Measurements from ENCODE around the gene GRIA1.

GRIA1 gene

GRCh38 chr5:153571162-153571561 lies 80.7 kb downstream of the GRIA1 start:
- Histone ChIP-seq H3K9me3 (ENCODE audit: control insufficient read depth in 2 of 2, low read length in 2 of 2) (no peaks in the 10 kb centered on the region), H3K4me3 (ENCODE audit: low read length in 2 of 2) (no peak overlapping the region), H3K27ac (ENCODE audit: low read length) (no peak overlapping the region), H3K4me1 (ENCODE audit: control insufficient read depth, insufficient read depth, low read length) (no peaks in the 10 kb centered on the region), H3K9ac (ENCODE audit: low read length in 2 of 2) (no peak overlapping the region), H3K36me3 (ENCODE audit: control insufficient read depth in 2 of 2, insufficient read depth in 2 of 2, low read length in 2 of 2) (no peaks in the 10 kb centered on the region), H3K27me3 (ENCODE audit: control insufficient read depth in 1 of 2, insufficient read depth in 2 of 2, low read length in 2 of 2) (no peaks in the 10 kb centered on the region)

DNA sequence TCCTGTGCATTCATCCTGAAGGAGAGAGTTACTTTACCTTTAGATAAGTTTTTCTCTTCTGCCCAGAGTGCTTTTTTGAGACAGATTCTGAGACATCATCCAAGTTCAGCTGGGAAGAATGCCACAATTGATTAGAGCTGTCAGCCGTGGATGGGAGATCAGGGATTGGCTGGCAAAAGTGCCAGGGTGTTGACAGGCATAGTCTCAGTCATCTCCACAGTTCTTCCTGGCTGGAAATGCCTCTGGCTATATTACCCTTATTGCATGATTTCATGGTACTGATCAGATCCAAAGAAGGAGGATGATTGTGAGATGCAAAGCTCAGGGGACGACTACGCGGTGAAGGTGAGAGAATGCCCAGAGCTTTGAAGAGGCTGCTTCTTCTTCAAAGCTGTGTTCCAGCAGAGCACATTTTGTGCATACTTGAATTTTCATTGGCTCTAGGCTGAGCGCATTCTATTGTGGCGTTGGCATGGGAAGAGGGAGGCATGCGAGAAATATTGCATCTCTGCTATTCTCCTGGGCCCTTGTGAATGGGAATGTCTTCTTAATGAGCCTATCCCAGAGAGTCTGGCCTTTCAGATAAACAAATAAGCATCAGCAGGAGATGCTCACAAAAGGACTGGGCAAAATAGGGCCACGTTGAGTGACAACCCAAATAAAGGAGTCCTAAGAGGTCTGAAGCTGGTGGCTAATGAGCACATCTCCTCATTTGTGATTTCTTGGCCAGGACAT lies 82.1 kb downstream of the GRIA1 start:
- Histone ChIP-seq H3K27ac (ENCODE audit: low read length) (no peak overlapping the region), H3K4me3 (ENCODE audit: low read length in 2 of 2) (no peak overlapping the region), H3K9ac (ENCODE audit: low read length in 2 of 2) (no peak overlapping the region), H3K4me1 (ENCODE audit: control insufficient read depth, insufficient read depth, low read length) (no peaks in the 10 kb centered on the region), H3K27me3 (ENCODE audit: control insufficient read depth in 1 of 2, insufficient read depth in 2 of 2, low read length in 2 of 2) (no peaks in the 10 kb centered on the region), H3K9me3 (ENCODE audit: control insufficient read depth in 2 of 2, low read length in 2 of 2) (no peaks in the 10 kb centered on the region), H3K36me3 (ENCODE audit: control insufficient read depth in 2 of 2, insufficient read depth in 2 of 2, low read length in 2 of 2) (no peaks in the 10 kb centered on the region)

DNA sequence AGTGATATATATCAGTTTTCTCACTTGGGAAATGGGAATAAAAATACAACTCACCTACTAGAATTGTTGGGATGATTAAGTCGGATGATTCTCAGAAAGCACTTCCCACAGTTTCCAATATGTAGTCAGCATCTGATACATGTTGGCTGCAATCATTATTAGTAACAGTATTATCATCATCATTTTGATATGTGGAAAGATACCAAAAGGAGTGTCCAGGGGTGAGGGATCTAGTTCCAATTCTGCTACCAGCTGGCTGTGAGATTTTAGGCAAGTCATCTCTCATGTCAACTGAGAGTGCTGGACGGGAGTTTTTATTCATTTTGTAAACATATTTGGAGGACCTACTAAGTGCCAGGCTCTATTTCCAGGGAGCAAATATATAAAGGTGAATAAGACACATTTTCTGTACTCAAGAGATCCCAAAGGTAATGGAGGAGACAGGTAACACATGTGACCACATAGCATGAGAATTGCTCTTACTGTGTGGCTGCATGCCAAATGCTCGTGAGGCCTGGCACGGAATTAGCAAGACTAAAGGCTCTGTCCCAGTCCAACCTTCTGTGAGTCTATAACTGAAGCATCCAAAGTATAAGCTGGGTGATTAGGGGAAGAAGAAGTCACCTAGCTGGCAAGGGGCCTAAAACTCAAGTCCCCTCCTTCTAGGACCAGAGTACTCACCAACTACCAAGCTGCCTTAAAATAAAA lies 83.0 kb downstream of the GRIA1 start:
- no peaks in the 10 kb centered on the region for H3K27me3 ChIP-seq (ENCODE audit: control insufficient read depth in 1 of 2, insufficient read depth in 2 of 2, low read length in 2 of 2)
- H3K9ac ChIP-seq (ENCODE audit: low read length in 2 of 2): no peak overlapping the region
- no peak overlapping the region for H3K4me3 ChIP-seq (ENCODE audit: low read length in 2 of 2)
- H3K9me3 ChIP-seq (ENCODE audit: control insufficient read depth in 2 of 2, low read length in 2 of 2): no peaks in the 10 kb centered on the region
- H3K27ac ChIP-seq (ENCODE audit: low read length): no peak overlapping the region
- H3K36me3 ChIP-seq (ENCODE audit: control insufficient read depth in 2 of 2, insufficient read depth in 2 of 2, low read length in 2 of 2): no peaks in the 10 kb centered on the region
- H3K4me1 ChIP-seq (ENCODE audit: control insufficient read depth, insufficient read depth, low read length): no peaks in the 10 kb centered on the region

DNA sequence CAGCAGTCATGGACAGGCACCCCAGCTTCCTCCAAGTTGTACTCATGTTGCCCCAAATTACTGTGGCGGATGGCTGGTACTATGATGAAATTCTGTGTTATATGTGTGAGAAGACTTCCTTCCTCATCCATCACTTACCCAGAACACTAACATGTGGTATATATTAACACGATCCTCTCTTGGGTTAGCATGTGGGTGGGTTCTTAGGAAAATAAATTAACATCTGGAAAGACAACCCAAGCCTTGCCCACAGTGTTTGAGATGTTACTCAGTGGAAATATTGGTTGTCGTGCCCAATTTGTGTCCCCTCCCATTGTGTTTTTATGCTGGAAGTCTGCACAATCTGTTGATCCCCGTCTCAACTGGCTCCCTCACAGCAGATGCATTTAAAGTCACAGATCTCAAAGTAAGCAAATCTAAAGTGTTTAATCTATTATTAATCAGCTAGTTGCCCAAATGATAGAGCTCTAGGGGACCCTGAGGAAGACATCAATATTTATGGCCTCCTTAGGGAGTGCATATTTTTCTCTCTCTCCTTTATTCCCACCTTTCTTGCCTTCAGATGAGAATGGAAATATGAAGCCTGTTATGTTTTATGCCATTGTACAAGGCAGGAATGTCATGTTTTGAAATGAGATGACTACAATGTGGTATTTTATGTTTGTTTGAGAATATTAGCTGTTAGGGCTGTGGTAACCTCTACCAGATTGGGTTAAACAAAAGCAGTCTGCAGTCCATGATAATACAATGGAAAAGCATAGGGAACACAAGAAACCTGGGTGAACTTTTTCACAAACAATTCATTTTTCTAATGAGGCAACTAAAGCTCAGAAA lies 93.9 kb downstream of the GRIA1 start:
- Histone ChIP-seq H3K4me1 (ENCODE audit: control insufficient read depth, insufficient read depth, low read length) (no peaks in the 10 kb centered on the region), H3K4me3 (ENCODE audit: low read length in 2 of 2) (no peak overlapping the region), H3K9ac (ENCODE audit: low read length in 2 of 2) (no peak overlapping the region), H3K9me3 (ENCODE audit: control insufficient read depth in 2 of 2, low read length in 2 of 2) (no peaks in the 10 kb centered on the region), H3K27me3 (ENCODE audit: control insufficient read depth in 1 of 2, insufficient read depth in 2 of 2, low read length in 2 of 2) (no peaks in the 10 kb centered on the region), H3K36me3 (ENCODE audit: control insufficient read depth in 2 of 2, insufficient read depth in 2 of 2, low read length in 2 of 2) (no peaks in the 10 kb centered on the region), H3K27ac (ENCODE audit: low read length) (no peak overlapping the region)

DNA sequence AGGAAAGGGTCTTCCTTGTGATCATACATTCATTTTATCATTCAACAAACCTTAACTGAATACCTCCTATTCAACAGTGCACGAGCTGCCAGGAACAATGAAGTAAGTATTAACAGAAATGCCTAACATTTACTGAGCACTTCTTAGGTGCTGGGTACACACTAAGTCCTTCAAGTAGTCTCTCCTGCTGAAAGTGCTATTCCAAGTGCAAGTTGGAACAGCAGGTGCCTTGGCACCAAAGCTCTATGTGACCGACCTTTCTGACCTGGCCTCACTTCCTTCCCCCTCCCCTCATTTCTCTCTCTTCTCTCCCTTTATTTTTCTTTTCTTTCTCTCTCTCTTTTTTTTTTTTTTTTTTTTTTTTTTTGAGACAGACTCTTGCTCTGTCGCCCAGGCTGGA lies 94.5 kb downstream of the GRIA1 start:
- no peaks in the 10 kb centered on the region for H3K27me3 ChIP-seq (ENCODE audit: control insufficient read depth in 1 of 2, insufficient read depth in 2 of 2, low read length in 2 of 2)
- H3K36me3 ChIP-seq (ENCODE audit: control insufficient read depth in 2 of 2, insufficient read depth in 2 of 2, low read length in 2 of 2): no peaks in the 10 kb centered on the region
- H3K4me1 ChIP-seq (ENCODE audit: control insufficient read depth, insufficient read depth, low read length): no peaks in the 10 kb centered on the region
- H3K9me3 ChIP-seq (ENCODE audit: control insufficient read depth in 2 of 2, low read length in 2 of 2): no peaks in the 10 kb centered on the region
- no peak overlapping the region for H3K4me3 ChIP-seq (ENCODE audit: low read length in 2 of 2)
- no peak overlapping the region for H3K9ac ChIP-seq (ENCODE audit: low read length in 2 of 2)
- H3K27ac ChIP-seq (ENCODE audit: low read length): no peak overlapping the region

DNA sequence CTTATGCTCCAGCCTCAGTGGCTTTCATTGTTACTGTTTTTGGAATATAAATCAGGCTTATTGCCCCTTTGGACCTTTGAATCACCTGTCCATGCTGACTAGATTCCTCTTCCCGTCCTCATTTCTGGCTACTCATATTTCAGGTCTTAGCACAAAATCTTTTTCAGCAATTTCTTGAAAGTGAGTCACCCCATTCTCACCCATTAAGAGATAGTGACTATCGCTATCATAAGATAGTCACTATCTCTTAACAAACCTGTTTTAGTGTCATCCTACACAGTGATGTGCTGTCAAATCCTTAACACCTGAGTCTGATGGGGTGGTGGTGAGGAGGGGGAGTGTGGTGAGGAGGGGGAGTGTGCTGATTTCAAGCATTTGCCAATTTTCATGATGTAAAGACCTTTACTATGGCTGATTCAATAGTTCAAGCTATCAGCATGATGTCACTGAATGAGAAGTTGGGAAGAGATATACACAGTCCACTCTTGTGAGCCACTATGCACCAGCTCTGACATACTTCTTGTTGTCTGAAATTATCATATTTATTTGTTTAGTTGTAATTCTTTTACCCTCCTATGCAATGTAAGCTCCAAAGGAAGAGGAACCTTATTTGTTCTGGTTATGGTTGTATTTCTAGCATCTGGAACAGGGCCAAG lies 95.3 kb downstream of the GRIA1 start:
- H3K4me3 ChIP-seq (ENCODE audit: low read length in 2 of 2): no peak overlapping the region
- H3K9ac ChIP-seq (ENCODE audit: low read length in 2 of 2): no peak overlapping the region
- no peaks in the 10 kb centered on the region for H3K9me3 ChIP-seq (ENCODE audit: control insufficient read depth in 2 of 2, low read length in 2 of 2)

DNA sequence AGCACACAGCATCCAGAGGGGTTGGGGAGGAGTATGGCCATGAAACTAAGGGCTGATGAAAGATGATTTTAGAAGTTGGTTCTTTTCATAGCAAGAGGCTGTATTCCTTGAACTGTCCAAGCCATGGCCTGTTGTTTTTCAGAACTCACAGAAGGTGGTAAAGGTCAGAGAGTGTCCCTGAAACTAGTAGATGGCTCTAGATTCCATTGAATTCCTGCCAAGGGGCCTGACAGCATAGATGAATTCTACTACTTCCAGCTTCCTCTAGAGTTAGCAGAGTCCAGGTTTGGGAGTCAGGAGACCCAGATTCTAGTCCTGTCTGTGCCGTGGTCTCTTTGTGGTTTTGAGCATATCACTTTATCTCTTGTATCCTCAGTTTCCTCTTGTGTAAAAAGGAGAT lies 101.6 kb downstream of the GRIA1 start:
- no peak overlapping the region for H3K27ac ChIP-seq (ENCODE audit: low read length)
- H3K36me3 ChIP-seq (ENCODE audit: control insufficient read depth in 2 of 2, insufficient read depth in 2 of 2, low read length in 2 of 2): no peaks in the 10 kb centered on the region
- no peaks in the 10 kb centered on the region for H3K27me3 ChIP-seq (ENCODE audit: control insufficient read depth in 1 of 2, insufficient read depth in 2 of 2, low read length in 2 of 2)
- no peak overlapping the region for H3K9ac ChIP-seq (ENCODE audit: low read length in 2 of 2)
- no peak overlapping the region for H3K4me3 ChIP-seq (ENCODE audit: low read length in 2 of 2)
- no peaks in the 10 kb centered on the region for H3K9me3 ChIP-seq (ENCODE audit: control insufficient read depth in 2 of 2, low read length in 2 of 2)
- no peaks in the 10 kb centered on the region for H3K4me1 ChIP-seq (ENCODE audit: control insufficient read depth, insufficient read depth, low read length)

More for the DNA sequence above, 95.3 kb downstream of the GRIA1 start:
- Histone ChIP-seq H3K27ac (ENCODE audit: low read length) (no peak overlapping the region), H3K27me3 (ENCODE audit: control insufficient read depth in 1 of 2, insufficient read depth in 2 of 2, low read length in 2 of 2) (no peaks in the 10 kb centered on the region), H3K4me1 (ENCODE audit: control insufficient read depth, insufficient read depth, low read length) (no peaks in the 10 kb centered on the region), H3K36me3 (ENCODE audit: control insufficient read depth in 2 of 2, insufficient read depth in 2 of 2, low read length in 2 of 2) (no peaks in the 10 kb centered on the region)

- no peak overlapping the region for H3K9ac ChIP-seq (ENCODE audit: low read length in 2 of 2)
- no peak overlapping the region for H3K27ac ChIP-seq (ENCODE audit: low read length)
- no peaks in the 10 kb centered on the region for H3K36me3 ChIP-seq (ENCODE audit: control insufficient read depth in 2 of 2, insufficient read depth in 2 of 2, low read length in 2 of 2)
- H3K27me3 ChIP-seq (ENCODE audit: control insufficient read depth in 1 of 2, insufficient read depth in 2 of 2, low read length in 2 of 2): no peaks in the 10 kb centered on the region
- no peaks in the 10 kb centered on the region for H3K4me1 ChIP-seq (ENCODE audit: control insufficient read depth, insufficient read depth, low read length)
- H3K4me3 ChIP-seq (ENCODE audit: low read length in 2 of 2): no peak overlapping the region
- H3K9me3 ChIP-seq (ENCODE audit: control insufficient read depth in 2 of 2, low read length in 2 of 2): no peaks in the 10 kb centered on the region
Observed at GRCh38 chr5:153594785-153595184, 104.3 kb downstream of the GRIA1 start.

GRCh38 chr5:153598099-153598498 lies 107.6 kb downstream of the GRIA1 start:
- Histone ChIP-seq H3K27me3 (ENCODE audit: control insufficient read depth in 1 of 2, insufficient read depth in 2 of 2, low read length in 2 of 2) (no peaks in the 10 kb centered on the region), H3K9ac (ENCODE audit: low read length in 2 of 2) (no peak overlapping the region), H3K4me1 (ENCODE audit: control insufficient read depth, insufficient read depth, low read length) (no peaks in the 10 kb centered on the region), H3K36me3 (ENCODE audit: control insufficient read depth in 2 of 2, insufficient read depth in 2 of 2, low read length in 2 of 2) (no peaks in the 10 kb centered on the region), H3K4me3 (ENCODE audit: low read length in 2 of 2) (no peak overlapping the region), H3K27ac (ENCODE audit: low read length) (no peak overlapping the region), H3K9me3 (ENCODE audit: control insufficient read depth in 2 of 2, low read length in 2 of 2) (no peaks in the 10 kb centered on the region)

DNA sequence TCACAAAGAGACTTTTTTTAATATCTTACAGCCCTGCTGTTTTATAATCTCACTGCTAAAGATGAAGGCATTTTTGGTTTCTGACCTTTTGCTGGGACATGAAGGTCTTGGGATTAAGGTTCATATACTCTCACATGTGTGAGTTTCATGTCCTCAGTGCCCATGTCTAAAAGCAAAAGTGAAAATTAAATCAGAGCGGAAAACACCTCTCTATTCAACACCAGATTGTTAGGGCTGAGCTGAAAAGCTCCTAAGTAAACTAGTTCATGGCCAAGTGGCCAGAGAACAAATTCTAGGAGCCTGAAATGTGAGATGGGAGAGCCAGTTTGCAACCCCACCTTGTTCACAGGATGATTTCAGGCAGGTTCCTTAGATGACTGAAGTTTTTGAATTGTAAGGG lies 110.9 kb downstream of the GRIA1 start:
- no peaks in the 10 kb centered on the region for H3K9me3 ChIP-seq (ENCODE audit: control insufficient read depth in 2 of 2, low read length in 2 of 2)
- no peak overlapping the region for H3K9ac ChIP-seq (ENCODE audit: low read length in 2 of 2)
- H3K27ac ChIP-seq (ENCODE audit: low read length): no peak overlapping the region
- no peak overlapping the region for H3K4me3 ChIP-seq (ENCODE audit: low read length in 2 of 2)
- no peaks in the 10 kb centered on the region for H3K4me1 ChIP-seq (ENCODE audit: control insufficient read depth, insufficient read depth, low read length)
- H3K27me3 ChIP-seq (ENCODE audit: control insufficient read depth in 1 of 2, insufficient read depth in 2 of 2, low read length in 2 of 2): no peaks in the 10 kb centered on the region
- H3K36me3 ChIP-seq (ENCODE audit: control insufficient read depth in 2 of 2, insufficient read depth in 2 of 2, low read length in 2 of 2): no peaks in the 10 kb centered on the region
